Erythroblast (primary cell): Measurements from ENCODE around the gene WDR5.

Experiments used
- GATA1 ChIP-seq: IDR thresholded peaks from 2 replicates; pipeline ENCODE4 v1.6.1; 2011; ENCODE audit warnings: low read depth, mild to moderate bottlenecking, control low read depth, low read length, moderate library complexity
- POLR2A ChIP-seq: IDR thresholded peaks from 2 replicates; pipeline ENCODE4 v1.6.1; 2011; ENCODE audit warnings: mild to moderate bottlenecking, low read length

DNA sequence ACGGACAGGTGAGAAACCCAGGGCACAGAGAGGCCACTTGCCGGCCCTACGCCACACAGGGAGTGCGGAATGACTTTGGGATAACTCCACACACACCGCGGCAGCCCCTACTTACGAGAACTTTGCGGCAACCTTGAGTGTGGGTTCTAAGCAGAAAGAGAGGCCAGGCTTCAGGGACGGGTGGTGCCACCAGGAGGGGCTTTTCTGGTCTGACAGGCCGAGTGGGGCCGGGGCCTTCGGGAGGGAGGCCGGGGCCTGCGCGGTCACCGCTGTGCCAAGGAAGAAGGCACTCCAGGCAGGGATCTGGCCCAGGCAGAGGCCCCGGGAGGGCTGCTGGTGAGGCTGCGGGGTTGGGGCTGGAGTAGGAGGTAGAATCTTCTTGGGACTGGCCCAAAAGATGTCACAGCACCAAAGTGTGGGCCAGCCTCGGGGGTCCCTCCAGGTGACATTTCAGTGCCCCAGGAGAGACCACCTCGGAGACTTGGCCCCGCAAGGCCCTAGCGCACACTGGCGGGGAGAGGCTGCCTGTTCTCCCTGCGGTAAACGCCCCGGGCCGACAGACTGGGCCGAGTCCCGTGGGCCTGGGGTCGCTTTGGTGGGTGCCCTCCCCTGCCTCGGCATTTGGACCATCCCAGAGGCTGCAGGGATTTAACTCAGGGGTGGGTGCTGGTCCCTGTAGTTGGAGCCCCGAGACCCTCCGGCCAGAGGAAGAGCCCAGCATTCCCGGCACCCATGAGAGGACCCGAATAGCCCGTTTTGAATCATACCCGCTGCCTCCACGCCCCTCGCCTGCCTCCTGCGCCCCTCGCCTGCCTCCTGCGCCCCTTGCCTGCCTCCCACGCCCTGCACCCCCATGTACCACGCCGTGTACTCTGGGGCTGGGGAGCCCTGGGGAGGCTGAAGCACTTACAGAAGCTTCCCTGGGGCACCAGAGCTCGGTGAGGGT, 37.5 kb downstream of the WDR5 start:
- no peak for TF ChIP-seq POLR2A
- TF ChIP-seq GATA1, result no peak
